Caco-2 (cell line): ENCODE data around the gene OGDH. TPM values are rescaled to one million over a fixed set of nuclear protein-coding genes. Genes with fewer than 3 reads are reported as not detected.
"Not testable (repeated sequence)": the region's sequence is repeated elsewhere in the genome, so short reads cannot be mapped to it uniquely, and the experiment has no call there.

Experiments used
- BruUV-seq: library from RNA; stranded (reverse); fragments of 400-500 nt; replicated peaks from 2 replicates; lab custom pipeline; 2021; lab: Mats Ljungman, UMichigan
- CTCF ChIA-PET: fragments of 300-600 bp; sonication (Branson Sonifier 250); formaldehyde crosslinking; loops from one replicate; lab custom pipeline; 2022; ENCODE audit warnings: antibody characterized with exemption; lab: Charles Lee
- POLR2A ChIA-PET: fragments of 300-600 bp; sonication (Branson Sonifier 250); formaldehyde crosslinking; loops from one replicate; lab custom pipeline; 2022; ENCODE audit warnings: antibody characterized with exemption; lab: Charles Lee
- DNase-seq, 2 experiments: peaks; one replicate each; pipeline versions ENCODE4 v3.0.0 to v3.0.0-alpha.2; 2020 to 2022
- H3K27me3 ChIP-seq: replicated peaks from 2 replicates; pipeline ENCODE4 v1.6.0; 2011; ENCODE audit warnings: low read length; ENCODE audit not compliant: control insufficient read depth, insufficient read depth
- H3K36me3 ChIP-seq: 2 replicates; pipeline ENCODE4 v1.5.1; 2011; ENCODE audit warnings: low read length; ENCODE audit not compliant: control insufficient read depth, insufficient read depth
- H3K4me1 ChIP-seq: fragments of 250-450 bp; sonication (Bioruptor Pico); 2 replicates; pipeline ENCODE4 v1.5.1; 2020; ENCODE audit warnings: mild to moderate bottlenecking
- H3K4me3 ChIP-seq: 2 replicates; pipeline ENCODE4 v1.5.1; 2011; ENCODE audit warnings: low read depth, mild to moderate bottlenecking, control low read depth, low read length
- H3K9me3 ChIP-seq: fragments of 250-450 bp; sonication (Bioruptor Pico); 2 replicates; pipeline ENCODE4 v1.5.1; 2020; ENCODE audit warnings: mild to moderate bottlenecking, moderate library complexity
- H3K27ac Mint-ChIP-seq: one replicate; pipeline ENCODE4 v1.8.0; 2022; ENCODE audit warnings: mixed read lengths; ENCODE audit not compliant: unreplicated experiment
- H3K27me3 Mint-ChIP-seq: one replicate; pipeline ENCODE4 v1.8.0; 2022; ENCODE audit warnings: mixed read lengths; ENCODE audit not compliant: insufficient read depth, unreplicated experiment
- H3K36me3 Mint-ChIP-seq: one replicate; pipeline ENCODE4 v1.8.0; 2022; ENCODE audit warnings: mild to moderate bottlenecking, mixed read lengths; ENCODE audit not compliant: insufficient read depth, unreplicated experiment
- H3K4me1 Mint-ChIP-seq: one replicate; pipeline ENCODE4 v1.8.0; 2022; ENCODE audit warnings: low read depth, mixed read lengths; ENCODE audit not compliant: unreplicated experiment
- H3K4me3 Mint-ChIP-seq: one replicate; pipeline ENCODE4 v1.8.0; 2022; ENCODE audit warnings: mild to moderate bottlenecking, moderate library complexity, mixed read lengths; ENCODE audit not compliant: unreplicated experiment
- H3K9me3 Mint-ChIP-seq: one replicate; pipeline ENCODE4 v1.8.0; 2022; ENCODE audit warnings: mixed read lengths; ENCODE audit not compliant: unreplicated experiment
- intact Hi-C: fragments of 100-400 bp; cut with micrococcal nuclease; formaldehyde crosslinking; loops from one replicate; pipeline ENCODE4 v1.10.0; 2022; ENCODE audit not compliant: unreplicated experiment
- total RNA-seq: library from RNA; stranded (reverse); gene quantifications from 2 replicates; pipeline ENCODE4 v1.2.3, GENCODE V29; 2022
- TF ChIP-seq, protein P1 (sequence below), 2 experiments: fragments of 200-600 bp in 1 of 2; IDR thresholded peaks; 1 replicate in 1 of 2; 2 replicates in 1 of 2; pipeline versions ENCODE4 v1.5.1 to v1.8.0; 2011 to 2022; ENCODE audit warnings: antibody characterized with exemption in 1 of 2, control low read depth in 1 of 2, inconsistent platforms in 1 of 2, low read depth in 1 of 2, low read length in 1 of 2, mild to moderate bottlenecking in 1 of 2, moderate library complexity in 1 of 2; ENCODE audit not compliant: insufficient read depth in 1 of 2, severe bottlenecking in 1 of 2, unreplicated experiment in 1 of 2

OGDH gene
- total RNA-seq, 1 experiment from 2014 or later, result 62.1 TPM

DNA sequence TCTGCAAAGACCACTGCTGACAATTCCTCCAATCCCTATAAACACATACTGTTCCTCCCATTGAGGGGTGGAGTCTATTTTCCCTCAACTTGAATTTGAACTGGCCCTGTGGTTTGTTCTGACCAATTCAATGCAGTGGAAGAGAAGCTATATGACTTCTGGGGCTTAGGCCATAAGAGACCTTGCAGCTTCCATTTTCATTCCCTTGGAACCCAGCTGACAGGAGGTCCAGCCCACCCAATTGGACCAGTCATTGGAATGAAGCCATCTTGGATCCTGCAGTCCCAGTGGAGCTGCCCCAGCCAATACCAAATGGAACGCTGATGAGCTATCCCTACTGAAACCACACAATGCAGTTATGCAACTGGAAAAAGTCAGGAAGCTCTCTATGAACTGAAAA, 15.5 kb upstream of the OGDH start:
- H3K27me3 Mint-ChIP-seq, result peaks cover 3% of the 10 kb centered on the region
- no peak overlapping the region for H3K4me3 Mint-ChIP-seq
- no peak overlapping the region for H3K4me3 ChIP-seq
- no peak for DNase-seq
- no peaks in the 10 kb centered on the region for H3K36me3 ChIP-seq
- no TSS peak for BruUV-seq
- H3K9me3 ChIP-seq, result no peaks in the 10 kb centered on the region
- CTCF ChIA-PET, result interaction anchor here (0.7 kb wide), 1 partner anchor 545 kb away, joined by 3 read pairs; no protein-coding TSS in a partner anchor
- no peaks in the 10 kb centered on the region for H3K27me3 ChIP-seq
- H3K4me1 Mint-ChIP-seq, result peaks cover 5% of the 10 kb centered on the region
- no peaks in the 10 kb centered on the region for H3K4me1 ChIP-seq
- no peaks in the 10 kb centered on the region for H3K9me3 Mint-ChIP-seq
- intact Hi-C loops, result no loop called here
- H3K36me3 Mint-ChIP-seq, result no peaks in the 10 kb centered on the region
- TF ChIP-seq, protein P1, sequence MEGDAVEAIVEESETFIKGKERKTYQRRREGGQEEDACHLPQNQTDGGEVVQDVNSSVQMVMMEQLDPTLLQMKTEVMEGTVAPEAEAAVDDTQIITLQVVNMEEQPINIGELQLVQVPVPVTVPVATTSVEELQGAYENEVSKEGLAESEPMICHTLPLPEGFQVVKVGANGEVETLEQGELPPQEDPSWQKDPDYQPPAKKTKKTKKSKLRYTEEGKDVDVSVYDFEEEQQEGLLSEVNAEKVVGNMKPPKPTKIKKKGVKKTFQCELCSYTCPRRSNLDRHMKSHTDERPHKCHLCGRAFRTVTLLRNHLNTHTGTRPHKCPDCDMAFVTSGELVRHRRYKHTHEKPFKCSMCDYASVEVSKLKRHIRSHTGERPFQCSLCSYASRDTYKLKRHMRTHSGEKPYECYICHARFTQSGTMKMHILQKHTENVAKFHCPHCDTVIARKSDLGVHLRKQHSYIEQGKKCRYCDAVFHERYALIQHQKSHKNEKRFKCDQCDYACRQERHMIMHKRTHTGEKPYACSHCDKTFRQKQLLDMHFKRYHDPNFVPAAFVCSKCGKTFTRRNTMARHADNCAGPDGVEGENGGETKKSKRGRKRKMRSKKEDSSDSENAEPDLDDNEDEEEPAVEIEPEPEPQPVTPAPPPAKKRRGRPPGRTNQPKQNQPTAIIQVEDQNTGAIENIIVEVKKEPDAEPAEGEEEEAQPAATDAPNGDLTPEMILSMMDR (IDR thresholded peaks at IDR 0.05; ENCODE audit: insufficient read depth in 1 of 2, low read depth in 1 of 2, low read length in 1 of 2, severe bottlenecking in 1 of 2, unreplicated experiment in 1 of 2), result no peak
- H3K27ac Mint-ChIP-seq, result no peak overlapping the region
- POLR2A ChIA-PET, result no interaction called here

DNA sequence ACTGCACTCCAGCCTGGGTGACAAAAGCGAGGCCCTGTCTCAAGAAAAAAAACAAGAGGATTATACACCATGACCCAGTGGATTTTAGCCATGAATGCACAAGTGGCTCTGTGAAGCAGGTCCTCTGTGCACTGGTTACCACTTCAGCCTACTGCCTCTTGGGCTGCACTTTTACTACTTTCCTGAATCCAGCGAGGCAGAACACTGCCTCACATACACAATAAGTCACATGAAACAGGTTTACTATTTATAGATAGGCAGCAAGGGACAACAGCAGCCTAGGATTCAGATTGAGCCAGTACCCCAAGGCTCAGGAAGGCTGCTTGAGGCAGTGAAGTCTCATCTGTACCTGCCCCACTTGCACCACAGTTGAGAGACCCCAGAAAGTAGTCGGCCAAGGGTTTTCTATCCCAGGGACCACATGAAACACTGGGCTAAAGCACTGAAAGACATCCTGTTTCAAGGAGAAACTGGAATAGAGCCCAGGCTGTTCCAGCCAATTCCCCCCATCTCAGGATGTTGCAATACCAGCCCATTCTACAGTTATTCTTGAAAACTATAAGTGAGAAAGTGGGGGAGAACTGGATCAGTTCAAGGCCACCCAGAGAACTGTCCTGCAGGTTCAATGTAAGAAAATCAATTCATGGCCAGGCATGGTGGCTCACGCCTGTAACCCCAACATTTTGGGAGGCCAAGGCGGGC, 10.3 kb upstream of the OGDH start:
- H3K27ac Mint-ChIP-seq, result no peak overlapping the region
- POLR2A ChIA-PET, result no interaction called here
- no peaks in the 10 kb centered on the region for H3K27me3 ChIP-seq
- no peak for DNase-seq
- no peaks in the 10 kb centered on the region for H3K9me3 Mint-ChIP-seq
- H3K4me3 ChIP-seq, result no peak overlapping the region
- TF ChIP-seq, protein P1 (IDR thresholded peaks at IDR 0.05; ENCODE audit: insufficient read depth in 1 of 2, low read depth in 1 of 2, low read length in 1 of 2, severe bottlenecking in 1 of 2, unreplicated experiment in 1 of 2), result no peak
- no TSS peak for BruUV-seq
- no peaks in the 10 kb centered on the region for H3K9me3 ChIP-seq
- intact Hi-C loops, result no loop called here
- no peaks in the 10 kb centered on the region for H3K4me1 Mint-ChIP-seq
- CTCF ChIA-PET, result no interaction called here
- H3K36me3 ChIP-seq, result no peaks in the 10 kb centered on the region
- no peaks in the 10 kb centered on the region for H3K4me1 ChIP-seq
- H3K36me3 Mint-ChIP-seq, result no peaks in the 10 kb centered on the region
- H3K4me3 Mint-ChIP-seq, result no peak overlapping the region
- peaks cover 3% of the 10 kb centered on the region for H3K27me3 Mint-ChIP-seq

DNA sequence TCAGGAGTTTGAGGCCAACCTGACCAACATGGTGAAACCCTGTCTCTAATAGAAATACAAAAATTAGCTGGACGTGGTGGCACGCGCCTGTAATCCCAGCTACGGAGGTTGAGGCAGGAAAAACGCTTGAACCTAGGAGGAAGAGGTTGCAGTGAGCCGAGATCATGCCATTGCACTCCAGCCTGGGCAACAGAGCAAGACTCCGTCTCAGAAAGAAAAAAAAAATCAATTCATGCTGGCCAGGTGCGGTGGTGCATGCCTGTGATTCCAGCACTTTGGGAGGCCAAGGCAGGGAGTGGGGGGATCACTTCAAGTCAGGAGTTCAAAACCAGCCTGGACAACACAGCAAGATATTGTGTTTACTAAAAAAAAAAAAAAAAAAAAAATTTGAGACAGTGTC, 9.2 kb upstream of the OGDH start:
- H3K27me3 Mint-ChIP-seq, POLR2A ChIA-PET, CTCF ChIA-PET, DNase-seq, H3K4me3 Mint-ChIP-seq, H3K9me3 Mint-ChIP-seq, H3K4me3 ChIP-seq, BruUV-seq, H3K9me3 ChIP-seq, H3K27me3 ChIP-seq, H3K4me1 ChIP-seq, H3K27ac Mint-ChIP-seq, H3K36me3 ChIP-seq, H3K36me3 Mint-ChIP-seq, H3K4me1 Mint-ChIP-seq, intact Hi-C loops: not testable (repeated sequence)
